ENCODE results near the gene LRRFIP1. TPM values are rescaled to one million over a fixed set of nuclear protein-coding genes. Genes with fewer than 3 reads are reported as not detected.

LRRFIP1 gene
- total and polyA plus RNA-seq, 9 of the 15 experiments (the other 6 are each of a cell fraction or from before 2014, with no cell fraction given): 13.1 to 45.2 (median 31.3) TPM

DNA sequence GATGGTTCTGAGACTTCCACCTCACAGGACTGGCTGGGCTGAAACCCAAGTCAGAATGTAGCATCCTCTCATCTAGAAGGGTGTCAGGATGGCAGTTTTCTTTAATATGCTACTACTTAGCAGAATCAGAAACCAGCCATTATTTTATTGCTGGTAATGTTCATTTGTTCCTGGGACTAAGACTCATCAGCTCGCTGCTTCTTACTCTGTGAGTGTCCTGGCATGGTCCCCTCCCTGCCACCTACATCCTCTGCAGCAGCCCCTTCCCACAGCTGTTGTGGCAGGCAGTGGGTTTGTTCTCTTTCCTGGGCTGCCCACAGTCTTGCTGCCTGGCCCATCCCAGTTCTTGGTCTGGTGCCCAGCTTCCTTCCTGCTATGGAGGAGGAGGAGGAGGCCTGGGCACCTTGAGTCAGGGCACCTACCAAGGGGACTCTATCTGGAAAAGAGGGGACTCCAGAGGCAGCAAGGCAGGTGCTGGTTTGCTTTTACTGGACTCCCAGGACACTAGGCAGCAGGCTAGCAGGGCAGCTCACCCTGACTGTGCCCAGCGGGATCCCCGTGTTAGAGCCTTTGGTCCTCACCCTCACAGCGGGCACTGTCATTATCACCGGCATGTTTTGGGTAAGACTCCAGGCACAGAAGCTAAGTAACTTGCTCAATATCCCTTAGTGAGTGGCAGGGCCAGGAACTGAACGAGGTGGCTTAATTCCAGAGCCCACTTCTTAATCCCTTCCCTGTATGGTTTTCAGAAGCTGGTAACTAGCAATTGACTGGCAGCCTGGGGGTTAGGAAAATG is 62.1 kb downstream of the LRRFIP1 start:
- DNase-seq (ENCODE audit: extremely low read depth in 1 of 4, low spot score in 3 of 4): no peak
- Histone ChIP-seq H3K9me1 (ENCODE audit: control insufficient read depth, insufficient read depth, low read length) (no peaks in the 10 kb centered on the region), H4K20me1 (replicated peaks; ENCODE audit: control insufficient read depth, insufficient read depth, low read length) (peaks cover 7% of the 10 kb centered on the region), H2AFZ (ENCODE audit: low read depth, low read length) (no peak overlapping the region), H3K4me2 (ENCODE audit: insufficient read depth, low read length) (no peak overlapping the region), H3K27me3 (ENCODE audit: control insufficient read depth in 2 of 2, insufficient read depth in 2 of 2, low read length in 2 of 2) (peaks cover 0 to 7% of the 10 kb centered on the region in 2 experiments; a peak in 3 of 5 replicates), H3K36me3 (ENCODE audit: control insufficient read depth, insufficient read depth, low read length) (no peaks in the 10 kb centered on the region), H3K9ac (ENCODE audit: insufficient read depth in 1 of 2, low read depth in 2 of 2, low read length in 2 of 2) (no peak overlapping the region), H3K4me3 (no peak overlapping the region), H3K79me2 (ENCODE audit: control insufficient read depth, insufficient read depth, low read length) (peaks cover 23% of the 10 kb centered on the region), H3K27ac (ENCODE audit: extremely low read depth, low read depth, low read length) (no peak overlapping the region), H3K9me3 (replicated peaks; ENCODE audit: control insufficient read depth, insufficient read depth, low read depth, low read length) (no peaks in the 10 kb centered on the region), H3K4me1 (replicated peaks in 1 of 2; ENCODE audit: control insufficient read depth in 2 of 2, insufficient read depth in 2 of 2, low read length in 2 of 2) (peaks cover 18 to 22% of the 10 kb centered on the region in 2 experiments)
- BruUV-seq (replicated peaks): no TSS peak
- in situ Hi-C loops (cut with MboI) (no loop called here), intact Hi-C loops (cut with micrococcal nuclease) (no loop called here)
- ChIA-PET POLR2A (interaction anchor here (0.9 kb wide), 1 partner anchor 9 kb away, joined by 3 read pairs; no protein-coding TSS in a partner anchor), CTCF (ENCODE audit: low intra/inter-chr PET ratio) (no interaction called here)
- 39% methylated on average over 6 of the region's 6 CpGs for WGBS (ENCODE audit: insufficient coverage, low coverage, missing lambda C conversion rate)
- TF ChIP-seq ZNF79 (CRISPR knock-in tag; IDR thresholded peaks at IDR 0.05; ENCODE audit: low read depth) (no peak), ETV6 (IDR thresholded peaks at IDR 0.05; ENCODE audit: borderline replicate concordance in 1 of 2, low read depth in 2 of 2, low read length in 1 of 2) (no peak), ETV6 (CRISPR knock-in tag; IDR thresholded peaks at IDR 0.05; ENCODE audit: borderline replicate concordance) (no peak), C11orf30 (IDR thresholded peaks at IDR 0.05; ENCODE audit: low read depth) (no peak), JUND (IDR thresholded peaks at IDR 0.05; ENCODE audit: borderline replicate concordance, low read depth, low read length) (no peak), JUND (tag; IDR thresholded peaks at IDR 0.05; ENCODE audit: borderline replicate concordance, low read depth, low read length) (no peak), NFIX (CRISPR knock-in tag; IDR thresholded peaks at IDR 0.05; ENCODE audit: low read depth) (no peak), ZNF212 (CRISPR knock-in tag; IDR thresholded peaks at IDR 0.05) (no peak)
- ATAC-seq: no peak
- no peak for FAIRE-seq

Measured in K562 (cell line).